Thyroid gland (tissue), 4 donors: Measurements from ENCODE around the gene QRICH2. TPM values are rescaled to one million over a fixed set of nuclear protein-coding genes. Genes with fewer than 3 reads are reported as not detected.

Experiments used
- DNase-seq, 2 donors: peaks; one replicate each; pipeline ENCODE4 v3.0.0-alpha.2; 2019
- H3K27ac ChIP-seq, 3 donors: fragments of 200-600 bp; sonication (generic); 1 replicate in 2 of 3; 2 replicates in 1 of 3; pipeline ENCODE4 v1.5.1; 2016 to 2019; ENCODE audit warnings: mild to moderate bottlenecking in 1 of 3, moderate library complexity in 1 of 3
- H3K27me3 ChIP-seq: fragments of 200-600 bp; sonication (generic); one replicate; pipeline ENCODE4 v1.5.1; 2019
- H3K36me3 ChIP-seq, 2 donors: fragments of 200-600 bp; sonication (generic); one replicate each; pipeline ENCODE4 v1.5.1; 2016 to 2019
- H3K4me1 ChIP-seq, 2 donors: fragments of 200-600 bp; sonication (generic); one replicate each; pipeline ENCODE4 v1.5.1; 2017 to 2019
- H3K4me3 ChIP-seq, 3 donors: fragments of 200-600 bp; sonication (generic); replicated peaks in 1 of 3; 1 replicate in 2 of 3; 2 replicates in 1 of 3; pipeline ENCODE4 v1.5.1; 2016; ENCODE audit warnings: mild to moderate bottlenecking in 1 of 3
- H3K9me3 ChIP-seq: fragments of 200-600 bp; sonication (generic); one replicate; pipeline ENCODE4 v1.5.1; 2017
- POLR2A ChIP-seq, 2 donors: fragments of 450-650 bp; IDR thresholded peaks; one replicate each; pipeline ENCODE4 v1.6.1; 2017; ENCODE audit warnings: antibody characterized with exemption in 2 of 2, mild to moderate bottlenecking in 2 of 2, moderate library complexity in 1 of 2
- WGBS, 2 donors: methylation state at CpG; one replicate each; pipeline ENCODE4 v1.1.5; 2017; 5-methylcytosine and 5-hydroxymethylcytosine counted together
- intact Hi-C: fragments of 100-400 bp; cut with DNase I; formaldehyde crosslinking; loops from one replicate; pipeline ENCODE4 v1.15.1; 2023
- total RNA-seq, 4 donors: library from RNA; depleted of rRNA; stranded (reverse); fragments of >200 nt; gene quantifications; one replicate each; pipeline ENCODE4 v1.2.3, GENCODE V29; 2016
- TF ChIP-seq, protein P1 (sequence below), 6 experiments: fragments of 200-600 bp in 3 of 6; fragments of 450-650 bp in 3 of 6; sonication (generic) in 3 of 6; IDR thresholded peaks; one replicate each; pipeline ENCODE4 v1.5.1; 2016 to 2019; ENCODE audit warnings: antibody characterized with exemption in 6 of 6, mild to moderate bottlenecking in 2 of 6, inconsistent platforms in 1 of 6, moderate library complexity in 1 of 6

Gene QRICH2, protein sequence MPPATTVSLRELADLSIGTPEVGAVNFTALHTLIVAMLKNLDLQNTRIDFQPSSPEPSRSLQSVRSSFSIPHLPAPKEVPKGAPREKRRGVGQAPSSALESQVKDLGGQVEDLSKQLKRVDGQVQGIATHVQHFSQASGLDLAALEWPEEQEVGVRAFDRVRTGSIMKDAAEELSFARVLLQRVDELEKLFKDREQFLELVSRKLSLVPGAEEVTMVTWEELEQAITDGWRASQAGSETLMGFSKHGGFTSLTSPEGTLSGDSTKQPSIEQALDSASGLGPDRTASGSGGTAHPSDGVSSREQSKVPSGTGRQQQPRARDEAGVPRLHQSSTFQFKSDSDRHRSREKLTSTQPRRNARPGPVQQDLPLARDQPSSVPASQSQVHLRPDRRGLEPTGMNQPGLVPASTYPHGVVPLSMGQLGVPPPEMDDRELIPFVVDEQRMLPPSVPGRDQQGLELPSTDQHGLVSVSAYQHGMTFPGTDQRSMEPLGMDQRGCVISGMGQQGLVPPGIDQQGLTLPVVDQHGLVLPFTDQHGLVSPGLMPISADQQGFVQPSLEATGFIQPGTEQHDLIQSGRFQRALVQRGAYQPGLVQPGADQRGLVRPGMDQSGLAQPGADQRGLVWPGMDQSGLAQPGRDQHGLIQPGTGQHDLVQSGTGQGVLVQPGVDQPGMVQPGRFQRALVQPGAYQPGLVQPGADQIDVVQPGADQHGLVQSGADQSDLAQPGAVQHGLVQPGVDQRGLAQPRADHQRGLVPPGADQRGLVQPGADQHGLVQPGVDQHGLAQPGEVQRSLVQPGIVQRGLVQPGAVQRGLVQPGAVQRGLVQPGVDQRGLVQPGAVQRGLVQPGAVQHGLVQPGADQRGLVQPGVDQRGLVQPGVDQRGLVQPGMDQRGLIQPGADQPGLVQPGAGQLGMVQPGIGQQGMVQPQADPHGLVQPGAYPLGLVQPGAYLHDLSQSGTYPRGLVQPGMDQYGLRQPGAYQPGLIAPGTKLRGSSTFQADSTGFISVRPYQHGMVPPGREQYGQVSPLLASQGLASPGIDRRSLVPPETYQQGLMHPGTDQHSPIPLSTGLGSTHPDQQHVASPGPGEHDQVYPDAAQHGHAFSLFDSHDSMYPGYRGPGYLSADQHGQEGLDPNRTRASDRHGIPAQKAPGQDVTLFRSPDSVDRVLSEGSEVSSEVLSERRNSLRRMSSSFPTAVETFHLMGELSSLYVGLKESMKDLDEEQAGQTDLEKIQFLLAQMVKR (N-terminal part only)
- 10 to 100 TPM in 2 of 4 donors, 1 to 10 TPM in 2; 6.6 to 14.3 (median 9.9) TPM for total RNA-seq

DNA sequence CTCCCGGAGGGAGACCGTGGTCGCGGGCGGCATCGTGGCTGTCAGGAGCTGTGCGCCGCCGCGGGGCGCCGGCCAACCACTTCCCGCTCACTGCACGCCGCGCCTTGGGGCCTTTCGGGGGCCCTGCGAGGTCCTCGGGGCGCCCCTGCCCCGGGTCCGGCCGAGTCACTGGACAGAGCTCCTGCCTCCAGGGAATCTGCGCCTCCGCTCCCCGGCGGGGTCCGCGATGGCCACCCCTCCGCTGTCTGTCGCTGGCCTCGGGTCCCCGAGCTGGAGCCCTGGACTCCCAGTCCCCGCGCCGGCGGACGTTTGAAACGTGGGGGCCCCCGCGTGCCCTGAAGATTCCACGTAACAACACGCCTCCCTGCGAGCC lies at the start of gene QRICH2:
Gene QRICH2 (minus strand): TSS at position 311 of the 373 bp plus-strand sequence. CDS start 278 bp downstream, at position 33.
- H3K27ac ChIP-seq = no peak within 1 kb of the TSS
- 95 to 97% methylated on average over 23 to 28 of the region's 44 CpGs for WGBS, 2 donors
- H3K27me3 ChIP-seq = no peaks in the 10 kb centered on the region
- peaks cover 33 to 38% of the 10 kb centered on the region in 2 donors for H3K36me3 ChIP-seq
- no peaks in the 10 kb centered on the region for H3K9me3 ChIP-seq
- no peaks in the 10 kb centered on the region for H3K4me1 ChIP-seq
- intact Hi-C loops = loop anchor here (5.0 kb wide), 1 partner anchor 149 kb away; no protein-coding TSS in a partner anchor
- TF ChIP-seq, protein P1, sequence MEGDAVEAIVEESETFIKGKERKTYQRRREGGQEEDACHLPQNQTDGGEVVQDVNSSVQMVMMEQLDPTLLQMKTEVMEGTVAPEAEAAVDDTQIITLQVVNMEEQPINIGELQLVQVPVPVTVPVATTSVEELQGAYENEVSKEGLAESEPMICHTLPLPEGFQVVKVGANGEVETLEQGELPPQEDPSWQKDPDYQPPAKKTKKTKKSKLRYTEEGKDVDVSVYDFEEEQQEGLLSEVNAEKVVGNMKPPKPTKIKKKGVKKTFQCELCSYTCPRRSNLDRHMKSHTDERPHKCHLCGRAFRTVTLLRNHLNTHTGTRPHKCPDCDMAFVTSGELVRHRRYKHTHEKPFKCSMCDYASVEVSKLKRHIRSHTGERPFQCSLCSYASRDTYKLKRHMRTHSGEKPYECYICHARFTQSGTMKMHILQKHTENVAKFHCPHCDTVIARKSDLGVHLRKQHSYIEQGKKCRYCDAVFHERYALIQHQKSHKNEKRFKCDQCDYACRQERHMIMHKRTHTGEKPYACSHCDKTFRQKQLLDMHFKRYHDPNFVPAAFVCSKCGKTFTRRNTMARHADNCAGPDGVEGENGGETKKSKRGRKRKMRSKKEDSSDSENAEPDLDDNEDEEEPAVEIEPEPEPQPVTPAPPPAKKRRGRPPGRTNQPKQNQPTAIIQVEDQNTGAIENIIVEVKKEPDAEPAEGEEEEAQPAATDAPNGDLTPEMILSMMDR (IDR thresholded peaks at IDR 0.05) = no peak
- no peak for TF ChIP-seq POLR2A (IDR thresholded peaks at IDR 0.05)
- DNase-seq = no peak
- H3K4me3 ChIP-seq = no peak within 1 kb of the TSS

DNA sequence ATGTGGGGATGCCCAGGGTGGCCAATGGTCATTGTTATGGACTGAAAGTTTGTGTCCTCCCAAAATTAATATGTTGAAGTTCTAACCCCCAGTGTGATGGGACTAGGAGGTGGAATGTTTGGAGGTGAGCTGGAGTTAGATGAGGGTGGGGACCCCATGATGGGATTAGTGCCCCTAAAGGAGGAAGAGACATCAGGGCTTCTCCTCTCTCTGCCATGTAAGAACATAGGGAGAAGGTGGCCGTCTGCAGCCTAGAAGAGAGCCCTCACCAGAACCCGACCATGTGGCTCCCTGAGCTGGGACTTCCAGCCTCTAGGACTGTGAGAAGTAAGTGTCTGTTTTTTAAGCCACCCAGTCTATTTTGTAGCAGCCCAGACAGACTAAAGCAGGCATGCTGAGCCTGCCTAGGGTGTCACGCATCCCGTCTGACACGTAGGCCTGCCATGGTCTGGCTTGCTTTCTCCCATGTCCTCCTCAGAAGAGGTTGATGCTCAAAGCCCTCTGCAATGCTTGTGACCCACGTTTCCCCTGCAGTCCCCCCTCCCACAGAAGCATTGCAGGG lies 49.6 kb upstream of the QRICH2 start:
- WGBS, 2 donors = 83 to 88% methylated on average over 5 to 6 of the region's 6 CpGs
- Histone ChIP-seq H3K4me3 (no peak overlapping the region), H3K27me3 (no peaks in the 10 kb centered on the region), H3K36me3 (no peaks in the 10 kb centered on the region), H3K4me1 (peaks cover 0 to 18% of the 10 kb centered on the region in 2 donors), H3K27ac (no peak overlapping the region), H3K9me3 (no peaks in the 10 kb centered on the region)
- intact Hi-C loops = no loop called here
- no peak for TF ChIP-seq POLR2A (IDR thresholded peaks at IDR 0.05)
- TF ChIP-seq, protein P1 (IDR thresholded peaks at IDR 0.05) = no peak
- no peak for DNase-seq

DNA sequence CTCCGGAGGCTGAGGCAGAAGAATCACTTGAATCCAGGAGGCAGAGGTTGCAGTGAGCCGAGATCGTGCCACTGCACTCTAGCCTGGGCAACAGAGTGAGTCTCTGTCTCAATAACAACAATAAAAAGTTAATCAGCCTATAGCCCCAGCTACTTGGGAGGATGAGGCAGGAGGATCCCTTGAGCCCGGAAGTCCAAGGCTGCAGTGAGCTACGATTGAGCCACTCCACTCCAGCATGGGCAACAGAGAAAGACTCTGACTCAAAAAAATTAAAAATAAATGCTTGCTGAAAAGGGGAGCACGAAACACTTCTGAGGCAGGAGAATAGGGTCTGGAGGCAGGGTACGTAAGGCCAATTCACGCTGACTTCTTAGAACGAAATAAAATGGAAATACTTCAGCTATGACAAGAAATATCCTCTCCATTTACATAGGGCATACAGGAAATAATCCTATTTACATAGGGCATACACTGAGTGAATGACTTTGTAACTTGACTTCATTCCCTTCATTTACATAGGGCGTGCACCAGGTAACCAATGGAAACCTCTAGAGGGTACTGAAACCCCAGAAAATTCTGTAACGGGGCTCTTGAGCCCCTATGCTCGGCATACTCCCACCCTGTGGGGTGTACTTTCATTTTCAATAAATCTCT lies 48.9 kb upstream of the QRICH2 start:
- Histone ChIP-seq H3K4me1 (peaks cover 0 to 13% of the 10 kb centered on the region in 2 donors), H3K27ac (no peak overlapping the region), H3K36me3 (no peaks in the 10 kb centered on the region), H3K9me3 (no peaks in the 10 kb centered on the region), H3K4me3 (no peak overlapping the region), H3K27me3 (no peaks in the 10 kb centered on the region)
- WGBS, 2 donors = 76 to 80% methylated on average over 12 of the region's 12 CpGs
- intact Hi-C loops = no loop called here
- no peak for TF ChIP-seq POLR2A (IDR thresholded peaks at IDR 0.05)
- TF ChIP-seq, protein P1 (IDR thresholded peaks at IDR 0.05) = no peak
- DNase-seq = no peak

DNA sequence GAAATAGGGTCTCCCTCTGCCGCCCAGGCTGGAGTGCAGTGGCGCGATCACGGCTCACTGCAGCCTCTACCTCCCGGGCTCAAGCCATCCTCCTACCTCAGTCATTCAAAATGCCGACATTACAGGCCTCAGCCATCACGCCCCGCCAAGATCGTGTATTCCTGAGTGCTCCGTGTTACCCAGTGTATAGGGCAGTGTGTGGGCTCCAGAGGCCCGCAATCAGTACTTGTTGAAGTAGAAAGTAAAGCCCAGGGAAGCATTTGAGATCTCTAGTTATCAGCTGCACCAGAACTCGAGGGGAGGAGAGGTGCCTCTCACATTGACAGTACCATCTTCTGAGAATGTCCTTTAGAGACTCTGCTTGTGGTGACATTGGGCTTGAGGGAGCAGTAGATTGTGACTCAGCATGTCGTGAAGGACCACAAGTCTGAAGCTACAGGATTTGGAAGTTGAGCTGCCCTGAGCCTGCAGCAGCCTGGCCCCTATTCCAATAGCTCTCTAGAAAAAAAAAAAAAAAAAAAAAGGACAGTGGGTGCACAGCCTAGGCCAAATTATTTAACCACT lies 46.8 kb upstream of the QRICH2 start:
- no peak for TF ChIP-seq POLR2A (IDR thresholded peaks at IDR 0.05)
- TF ChIP-seq, protein P1 (IDR thresholded peaks at IDR 0.05) = no peak
- intact Hi-C loops = no loop called here

More for the DNA sequence above, 46.8 kb upstream of the QRICH2 start:
- Histone ChIP-seq H3K36me3 (no peaks in the 10 kb centered on the region), H3K9me3 (no peaks in the 10 kb centered on the region), H3K27ac (no peak overlapping the region), H3K27me3 (no peaks in the 10 kb centered on the region), H3K4me3 (no peak overlapping the region), H3K4me1 (peaks cover 0 to 14% of the 10 kb centered on the region in 2 donors)
- WGBS, 2 donors = 53 to 60% methylated on average over 13 of the region's 13 CpGs
- DNase-seq = no peak
